Caco-2 (cell line): ENCODE results near the gene ADAMTSL1. TPM values are rescaled to one million over a fixed set of nuclear protein-coding genes. Genes with fewer than 3 reads are reported as not detected.

Experiments
- BruUV-seq: library from RNA; stranded (reverse); fragments of 400-500 nt; replicated peaks from 2 replicates; lab custom pipeline; 2021; lab: Mats Ljungman, UMichigan
- CTCF ChIA-PET: fragments of 300-600 bp; sonication (Branson Sonifier 250); formaldehyde crosslinking; loops from one replicate; lab custom pipeline; 2022; ENCODE audit warnings: antibody characterized with exemption; lab: Charles Lee
- POLR2A ChIA-PET: fragments of 300-600 bp; sonication (Branson Sonifier 250); formaldehyde crosslinking; loops from one replicate; lab custom pipeline; 2022; ENCODE audit warnings: antibody characterized with exemption; lab: Charles Lee
- DNase-seq, 2 experiments: peaks; one replicate each; pipeline versions ENCODE4 v3.0.0 to v3.0.0-alpha.2; 2020 to 2022
- H3K27me3 ChIP-seq: replicated peaks from 2 replicates; pipeline ENCODE4 v1.6.0; 2011; ENCODE audit warnings: low read length; ENCODE audit not compliant: control insufficient read depth, insufficient read depth
- H3K36me3 ChIP-seq: 2 replicates; pipeline ENCODE4 v1.5.1; 2011; ENCODE audit warnings: low read length; ENCODE audit not compliant: control insufficient read depth, insufficient read depth
- H3K4me1 ChIP-seq: fragments of 250-450 bp; sonication (Bioruptor Pico); 2 replicates; pipeline ENCODE4 v1.5.1; 2020; ENCODE audit warnings: mild to moderate bottlenecking
- H3K4me3 ChIP-seq: 2 replicates; pipeline ENCODE4 v1.5.1; 2011; ENCODE audit warnings: low read depth, mild to moderate bottlenecking, control low read depth, low read length
- H3K9me3 ChIP-seq: fragments of 250-450 bp; sonication (Bioruptor Pico); 2 replicates; pipeline ENCODE4 v1.5.1; 2020; ENCODE audit warnings: mild to moderate bottlenecking, moderate library complexity
- H3K27ac Mint-ChIP-seq: one replicate; pipeline ENCODE4 v1.8.0; 2022; ENCODE audit warnings: mixed read lengths; ENCODE audit not compliant: unreplicated experiment
- H3K27me3 Mint-ChIP-seq: one replicate; pipeline ENCODE4 v1.8.0; 2022; ENCODE audit warnings: mixed read lengths; ENCODE audit not compliant: insufficient read depth, unreplicated experiment
- H3K36me3 Mint-ChIP-seq: one replicate; pipeline ENCODE4 v1.8.0; 2022; ENCODE audit warnings: mild to moderate bottlenecking, mixed read lengths; ENCODE audit not compliant: insufficient read depth, unreplicated experiment
- H3K4me1 Mint-ChIP-seq: one replicate; pipeline ENCODE4 v1.8.0; 2022; ENCODE audit warnings: low read depth, mixed read lengths; ENCODE audit not compliant: unreplicated experiment
- H3K4me3 Mint-ChIP-seq: one replicate; pipeline ENCODE4 v1.8.0; 2022; ENCODE audit warnings: mild to moderate bottlenecking, moderate library complexity, mixed read lengths; ENCODE audit not compliant: unreplicated experiment
- H3K9me3 Mint-ChIP-seq: one replicate; pipeline ENCODE4 v1.8.0; 2022; ENCODE audit warnings: mixed read lengths; ENCODE audit not compliant: unreplicated experiment
- CTCF ChIP-seq, 2 experiments: fragments of 200-600 bp in 1 of 2; IDR thresholded peaks; 1 replicate in 1 of 2; 2 replicates in 1 of 2; pipeline versions ENCODE4 v1.5.1 to v1.8.0; 2011 to 2022; ENCODE audit warnings: antibody characterized with exemption in 1 of 2, control low read depth in 1 of 2, inconsistent platforms in 1 of 2, low read depth in 1 of 2, low read length in 1 of 2, mild to moderate bottlenecking in 1 of 2, moderate library complexity in 1 of 2; ENCODE audit not compliant: insufficient read depth in 1 of 2, severe bottlenecking in 1 of 2, unreplicated experiment in 1 of 2
- intact Hi-C: fragments of 100-400 bp; cut with micrococcal nuclease; formaldehyde crosslinking; loops from one replicate; pipeline ENCODE4 v1.10.0; 2022; ENCODE audit not compliant: unreplicated experiment
- total RNA-seq: library from RNA; stranded (reverse); gene quantifications from 2 replicates; pipeline ENCODE4 v1.2.3, GENCODE V29; 2022

ADAMTSL1 gene
- total RNA-seq, 1 experiment from 2014 or later = not detected

GRCh38 chr9:18759827-18760226 lies 285.9 kb downstream of the ADAMTSL1 start:
- Mint-ChIP-seq H3K4me3 (no peak overlapping the region), H3K9me3 (no peaks in the 10 kb centered on the region), H3K36me3 (no peaks in the 10 kb centered on the region), H3K27me3 (peaks cover 11% of the 10 kb centered on the region), H3K27ac (no peak overlapping the region), H3K4me1 (no peaks in the 10 kb centered on the region)
- CTCF ChIA-PET = no interaction called here
- Histone ChIP-seq H3K36me3 (no peaks in the 10 kb centered on the region), H3K4me3 (no peak overlapping the region), H3K4me1 (no peaks in the 10 kb centered on the region), H3K27me3 (no peaks in the 10 kb centered on the region), H3K9me3 (no peaks in the 10 kb centered on the region)
- no TSS peak for BruUV-seq
- intact Hi-C loops = no loop called here
- TF ChIP-seq CTCF (IDR thresholded peaks at IDR 0.05; ENCODE audit: insufficient read depth in 1 of 2, low read depth in 1 of 2, low read length in 1 of 2, severe bottlenecking in 1 of 2, unreplicated experiment in 1 of 2) = no peak
- no peak for DNase-seq
- POLR2A ChIA-PET = no interaction called here

GRCh38 chr9:18761742-18762300 lies 287.9 kb downstream of the ADAMTSL1 start:
- no peak overlapping the region for H3K4me3 Mint-ChIP-seq
- H3K9me3 Mint-ChIP-seq = no peaks in the 10 kb centered on the region
- no peaks in the 10 kb centered on the region for H3K27me3 ChIP-seq

DNA sequence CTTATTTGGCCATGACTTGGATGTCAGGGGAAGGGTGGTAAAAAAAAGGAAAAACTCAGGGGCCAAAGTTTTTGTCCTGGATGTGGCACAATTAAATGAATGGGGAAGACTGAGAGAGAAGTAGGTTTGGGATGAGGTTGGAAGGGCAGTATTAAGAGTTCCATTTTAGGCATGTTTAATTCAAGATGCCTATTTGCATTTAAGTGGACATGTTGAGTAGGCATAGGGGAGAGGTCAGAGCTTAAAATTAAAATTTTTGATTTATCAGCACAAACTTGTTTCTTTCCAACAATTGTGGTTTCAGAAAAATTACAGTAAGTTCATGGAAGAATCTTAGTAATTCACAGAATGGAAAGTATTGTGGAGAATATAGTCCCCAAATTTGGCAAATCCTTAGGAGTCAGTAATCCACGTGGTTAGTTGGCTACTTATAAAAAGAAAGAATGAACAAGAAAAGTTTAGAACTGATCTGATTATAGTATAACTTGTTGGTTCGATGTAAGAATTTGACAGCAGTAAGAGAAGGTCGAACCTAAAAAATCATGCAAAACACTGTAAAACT lies 293.1 kb downstream of the ADAMTSL1 start:
- H3K9me3 Mint-ChIP-seq = no peaks in the 10 kb centered on the region
- Histone ChIP-seq H3K36me3 (no peaks in the 10 kb centered on the region), H3K4me3 (no peak overlapping the region), H3K4me1 (no peaks in the 10 kb centered on the region), H3K9me3 (no peaks in the 10 kb centered on the region), H3K27me3 (no peaks in the 10 kb centered on the region)
- no peaks in the 10 kb centered on the region for H3K4me1 Mint-ChIP-seq
- BruUV-seq = no TSS peak
- ChIA-PET CTCF (no interaction called here), POLR2A (no interaction called here)
- H3K27me3 Mint-ChIP-seq = peaks cover 16% of the 10 kb centered on the region
- H3K27ac Mint-ChIP-seq = no peak overlapping the region
- no peak overlapping the region for H3K4me3 Mint-ChIP-seq
- DNase-seq = no peak
- no peak for TF ChIP-seq CTCF (IDR thresholded peaks at IDR 0.05; ENCODE audit: insufficient read depth in 1 of 2, low read depth in 1 of 2, low read length in 1 of 2, severe bottlenecking in 1 of 2, unreplicated experiment in 1 of 2)
- H3K36me3 Mint-ChIP-seq = no peaks in the 10 kb centered on the region
- intact Hi-C loops = no loop called here

More at GRCh38 chr9:18761742-18762300, 287.9 kb downstream of the ADAMTSL1 start:
- POLR2A ChIA-PET = no interaction called here
- Histone ChIP-seq H3K4me1 (no peaks in the 10 kb centered on the region), H3K36me3 (no peaks in the 10 kb centered on the region), H3K4me3 (no peak overlapping the region), H3K9me3 (no peaks in the 10 kb centered on the region)
- Mint-ChIP-seq H3K27me3 (peaks cover 11% of the 10 kb centered on the region), H3K36me3 (no peaks in the 10 kb centered on the region), H3K4me1 (no peaks in the 10 kb centered on the region), H3K27ac (no peak overlapping the region)
- DNase-seq = no peak
- no TSS peak for BruUV-seq
- CTCF ChIA-PET = no interaction called here
- TF ChIP-seq CTCF (IDR thresholded peaks at IDR 0.05; ENCODE audit: insufficient read depth in 1 of 2, low read depth in 1 of 2, low read length in 1 of 2, severe bottlenecking in 1 of 2, unreplicated experiment in 1 of 2) = no peak
- intact Hi-C loops = no loop called here
